SK-MEL-5 (cell line): Measurements from ENCODE around the gene BTN2A1. TPM values are rescaled to one million over a fixed set of nuclear protein-coding genes. Genes with fewer than 3 reads are reported as not detected.
"Not testable (repeated sequence)": the region's sequence is repeated elsewhere in the genome, so short reads cannot be mapped to it uniquely, and the experiment has no call there.

Source experiments
- DNase-seq: peaks from one replicate; pipeline ENCODE4 v3.0.0-alpha.2; 2016; ENCODE audit warnings: low read depth, low spot score
- in situ Hi-C: cut with HindIII; loops from 2 replicates; pipeline ENCODE4 v1.10.0; 2016; ENCODE audit warnings: low sequenced_read_pairs, high pct_unique_total_duplicates, low pct_unique_long_range_greater_than_20kb
- total RNA-seq: library from RNA; depleted of rRNA; stranded (reverse); fragments of >200 nt; shearing (Covaris generic); gene quantifications from 2 replicates; pipeline ENCODE4 v1.2.3, GENCODE V29; 2014

BTN2A1 gene
- total RNA-seq, 1 experiment from 2014 or later: 15.1 TPM

GRCh38 chr6:26457264-26457805, 420 bp upstream of the BTN2A1 start:
- no peak for DNase-seq
- in situ Hi-C loops: no loop called here

- in situ Hi-C loops: no loop called here
- no peak for DNase-seq
Observed at GRCh38 chr6:26459023-26459810, 1.5 kb downstream of the BTN2A1 start.

GRCh38 chr6:26461353-26461752, 3.6 kb downstream of the BTN2A1 start:
- in situ Hi-C loops, DNase-seq: not testable (repeated sequence)

- DNase-seq: no peak
- in situ Hi-C loops: no loop called here
Observed at GRCh38 chr6:26464014-26464413, 6.3 kb downstream of the BTN2A1 start.

GRCh38 chr6:26464416-26465131, 6.8 kb downstream of the BTN2A1 start:
- in situ Hi-C loops: no loop called here
- no peak for DNase-seq

GRCh38 chr6:26465776-26466175, 8.0 kb downstream of the BTN2A1 start:
- no peak for DNase-seq
- in situ Hi-C loops: no loop called here

GRCh38 chr6:26468829-26469228, 11.1 kb downstream of the BTN2A1 start:
- in situ Hi-C loops: no loop called here

GRCh38 chr6:26470643-26471042, 12.9 kb downstream of the BTN2A1 start:
- no peak for DNase-seq
- in situ Hi-C loops: no loop called here

More at GRCh38 chr6:26468829-26469228, 11.1 kb downstream of the BTN2A1 start:
- DNase-seq: no peak

GRCh38 chr6:26471970-26472369, 14.2 kb downstream of the BTN2A1 start:
- DNase-seq: no peak
- in situ Hi-C loops: no loop called here

GRCh38 chr6:26472549-26473290, 15.0 kb downstream of the BTN2A1 start:
- no peak for DNase-seq
- in situ Hi-C loops: no loop called here

- in situ Hi-C loops: no loop called here
- DNase-seq: no peak
Observed at GRCh38 chr6:26473429-26473757, 15.6 kb downstream of the BTN2A1 start.

- in situ Hi-C loops: no loop called here
- DNase-seq: peak; percentile 97
Observed at GRCh38 chr6:26473758-26474438, 16.1 kb downstream of the BTN2A1 start.

- DNase-seq: no peak
- in situ Hi-C loops: no loop called here
Observed at GRCh38 chr6:26474439-26474881, 16.7 kb downstream of the BTN2A1 start.

GRCh38 chr6:26475823-26476729, 18.3 kb downstream of the BTN2A1 start:
- in situ Hi-C loops: no loop called here
- no peak for DNase-seq

- DNase-seq: no peak
- in situ Hi-C loops: no loop called here
Observed at GRCh38 chr6:26476896-26477295, 19.1 kb downstream of the BTN2A1 start.

- in situ Hi-C loops: no loop called here
Observed at GRCh38 chr6:26477426-26477825, 19.7 kb downstream of the BTN2A1 start.

More at GRCh38 chr6:26477426-26477825, 19.7 kb downstream of the BTN2A1 start:
- no peak for DNase-seq
